Measurements from ENCODE around the gene STAT3. TPM values are rescaled to one million over a fixed set of nuclear protein-coding genes. Genes with fewer than 3 reads are reported as not detected.

The STAT3 gene
- total RNA-seq, 1 experiment from 2014 or later: 74.6 TPM

DNA sequence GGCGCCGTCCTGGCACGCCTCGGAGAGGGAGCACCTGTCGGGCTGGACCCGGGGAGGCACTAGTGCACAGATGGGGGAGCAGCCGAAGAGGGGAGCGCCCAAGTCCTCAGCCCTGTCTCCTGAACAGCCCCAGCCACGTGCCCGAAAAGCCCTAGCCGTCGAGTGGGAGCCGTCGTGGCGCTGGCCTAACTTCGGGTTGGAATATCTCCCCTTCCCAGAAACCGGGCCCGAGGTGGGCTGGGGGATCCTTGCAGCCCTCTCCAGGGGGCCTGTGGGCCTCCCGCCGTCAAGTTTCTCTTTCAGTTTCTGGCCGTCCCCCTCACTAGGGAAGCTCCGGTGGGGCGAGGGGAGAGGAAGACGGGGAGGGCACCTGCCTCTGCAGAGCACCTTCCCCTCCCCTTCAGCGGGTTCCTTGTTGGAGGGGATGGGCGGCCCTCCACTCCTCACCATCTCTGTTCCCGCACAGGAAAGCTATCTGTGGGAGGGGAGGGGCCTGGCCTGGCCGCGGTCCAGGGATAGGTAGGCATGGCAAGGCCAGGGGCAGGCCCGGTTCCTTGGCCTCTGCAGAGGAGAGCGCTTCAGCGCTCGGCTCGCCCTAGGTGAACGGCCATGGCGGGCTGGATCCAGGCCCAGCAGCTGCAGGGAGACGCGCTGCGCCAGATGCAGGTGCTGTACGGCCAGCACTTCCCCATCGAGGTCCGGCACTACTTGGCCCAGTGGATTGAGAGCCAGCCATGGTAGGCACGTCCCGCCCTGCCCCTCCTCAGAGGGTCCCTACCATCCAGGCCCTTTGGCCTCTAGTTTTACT is 99.2 kb downstream of the STAT3 start:
- Histone ChIP-seq H3K4me3 (no peak overlapping the region), H3K9me3 (ENCODE audit: insufficient read depth, low read depth) (no peaks in the 10 kb centered on the region), H3F3A (ENCODE audit: insufficient read depth, low read depth) (no peaks in the 10 kb centered on the region), H3K36me3 (ENCODE audit: low read depth) (no peaks in the 10 kb centered on the region), H3K4me1 (replicated peaks; ENCODE audit: insufficient read depth) (no peaks in the 10 kb centered on the region), H2AFZ (no peak overlapping the region), H3K9me2 (ENCODE audit: insufficient read depth) (no peaks in the 10 kb centered on the region), H3K79me2 (ENCODE audit: low read depth) (no peaks in the 10 kb centered on the region), H3K4me2 (peak overlapping the region; percentile 70; the same call in 1 of the 2 replicates), H3K27me3 (ENCODE audit: insufficient read depth, low read depth) (peaks cover 29% of the 10 kb centered on the region), H4K20me1 (ENCODE audit: insufficient read depth) (no peaks in the 10 kb centered on the region), H3K27ac (no peak overlapping the region)
- POLR2A ChIA-PET (ENCODE audit: unreplicated experiment): interaction anchor here (1.0 kb wide), 1 partner anchor 135 kb away, joined by 3 read pairs; no protein-coding TSS in a partner anchor
- TF ChIP-seq, protein P1, sequence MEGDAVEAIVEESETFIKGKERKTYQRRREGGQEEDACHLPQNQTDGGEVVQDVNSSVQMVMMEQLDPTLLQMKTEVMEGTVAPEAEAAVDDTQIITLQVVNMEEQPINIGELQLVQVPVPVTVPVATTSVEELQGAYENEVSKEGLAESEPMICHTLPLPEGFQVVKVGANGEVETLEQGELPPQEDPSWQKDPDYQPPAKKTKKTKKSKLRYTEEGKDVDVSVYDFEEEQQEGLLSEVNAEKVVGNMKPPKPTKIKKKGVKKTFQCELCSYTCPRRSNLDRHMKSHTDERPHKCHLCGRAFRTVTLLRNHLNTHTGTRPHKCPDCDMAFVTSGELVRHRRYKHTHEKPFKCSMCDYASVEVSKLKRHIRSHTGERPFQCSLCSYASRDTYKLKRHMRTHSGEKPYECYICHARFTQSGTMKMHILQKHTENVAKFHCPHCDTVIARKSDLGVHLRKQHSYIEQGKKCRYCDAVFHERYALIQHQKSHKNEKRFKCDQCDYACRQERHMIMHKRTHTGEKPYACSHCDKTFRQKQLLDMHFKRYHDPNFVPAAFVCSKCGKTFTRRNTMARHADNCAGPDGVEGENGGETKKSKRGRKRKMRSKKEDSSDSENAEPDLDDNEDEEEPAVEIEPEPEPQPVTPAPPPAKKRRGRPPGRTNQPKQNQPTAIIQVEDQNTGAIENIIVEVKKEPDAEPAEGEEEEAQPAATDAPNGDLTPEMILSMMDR (conservative IDR thresholded peaks at IDR 0.05): no peak
- no peak for TF ChIP-seq EZH2 (IDR thresholded peaks at IDR 0.05; ENCODE audit: low read depth)
- intact Hi-C loops (cut with micrococcal nuclease; ENCODE audit: unreplicated experiment): no loop called here
- BruUV-seq (replicated peaks): no TSS peak
- CTCF ChIA-PET: no interaction called here
- no peak for DNase-seq

DNA sequence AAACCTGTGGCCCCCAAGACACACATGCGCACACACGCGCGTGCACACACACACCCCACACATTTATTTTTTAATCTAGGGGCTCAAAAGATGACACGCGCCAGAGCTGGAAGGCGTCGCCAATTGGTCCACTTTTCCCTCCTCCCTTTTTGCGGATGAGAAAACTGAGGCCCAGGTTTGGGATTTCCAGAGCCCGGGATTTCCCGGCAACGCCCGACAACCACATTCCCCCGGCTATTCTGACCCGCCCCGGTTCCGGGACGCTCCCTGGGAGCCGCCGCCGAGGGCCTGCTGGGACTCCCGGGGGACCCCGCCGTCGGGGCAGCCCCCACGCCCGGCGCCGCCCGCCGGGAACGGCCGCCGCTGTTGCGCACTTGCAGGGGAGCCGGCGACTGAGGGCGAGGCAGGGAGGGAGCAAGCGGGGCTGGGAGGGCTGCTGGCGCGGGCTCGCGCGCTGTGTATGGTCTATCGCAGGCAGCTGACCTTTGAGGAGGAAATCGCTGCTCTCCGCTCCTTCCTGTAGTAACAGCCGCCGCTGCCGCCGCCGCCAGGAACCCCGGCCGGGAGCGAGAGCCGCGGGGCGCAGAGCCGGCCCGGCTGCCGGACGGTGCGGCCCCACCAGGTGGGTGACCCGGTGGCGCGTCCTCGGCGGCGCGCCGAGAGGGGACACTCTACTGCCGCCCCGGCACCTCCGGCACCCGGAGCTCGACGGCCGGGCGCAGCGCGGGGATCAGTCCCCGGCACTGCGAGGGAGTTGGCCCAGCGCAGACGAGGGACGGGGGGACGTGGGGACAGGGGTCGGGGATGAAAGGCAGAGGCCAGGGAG is 100.1 kb downstream of the STAT3 start, which contains the start of gene STAT5A:
Gene STAT5A, plus strand, starts transcription at position 522 of the 826 bp plus-strand sequence. CDS start 914 bp downstream, outside the sequence.
- POLR2A ChIA-PET (ENCODE audit: unreplicated experiment): interaction anchor here (0.6 to 1.0 kb wide), 2 partner anchors 135 to 1019 kb away, joined by 3 to 9 read pairs; no protein-coding TSS in a partner anchor
- H3F3A ChIP-seq (ENCODE audit: insufficient read depth, low read depth): no peaks in the 10 kb centered on the region
- CTCF ChIA-PET: no interaction called here
- H3K4me1 ChIP-seq (replicated peaks; ENCODE audit: insufficient read depth): no peaks in the 10 kb centered on the region
- peak within 1 kb of the TSS; percentile 48; the same call in 1 of the 2 replicates for H2AFZ ChIP-seq
- H4K20me1 ChIP-seq (ENCODE audit: insufficient read depth): no peaks in the 10 kb centered on the region
- H3K36me3 ChIP-seq (ENCODE audit: low read depth): no peaks in the 10 kb centered on the region
- peak within 1 kb of the TSS; percentile 53; the same call in 1 of the 2 replicates for H3K4me3 ChIP-seq
- peaks cover 29% of the 10 kb centered on the region for H3K27me3 ChIP-seq (ENCODE audit: insufficient read depth, low read depth)
- H3K79me2 ChIP-seq (ENCODE audit: low read depth): no peaks in the 10 kb centered on the region
- TF ChIP-seq EZH2 (IDR thresholded peaks at IDR 0.05; ENCODE audit: low read depth): no peak; the same call in 1 of the 2 replicates
- TF ChIP-seq, protein P1 (conservative IDR thresholded peaks at IDR 0.05): no peak
- no peak within 1 kb of the TSS for H3K27ac ChIP-seq
- peak; percentile 51 to 67 for DNase-seq
- no peaks in the 10 kb centered on the region for H3K9me3 ChIP-seq (ENCODE audit: insufficient read depth, low read depth)
- H3K9me2 ChIP-seq (ENCODE audit: insufficient read depth): no peaks in the 10 kb centered on the region
- intact Hi-C loops (cut with micrococcal nuclease; ENCODE audit: unreplicated experiment): no loop called here
- no TSS peak for BruUV-seq (replicated peaks)
- H3K4me2 ChIP-seq: peak within 1 kb of the TSS; percentile 70

DNA sequence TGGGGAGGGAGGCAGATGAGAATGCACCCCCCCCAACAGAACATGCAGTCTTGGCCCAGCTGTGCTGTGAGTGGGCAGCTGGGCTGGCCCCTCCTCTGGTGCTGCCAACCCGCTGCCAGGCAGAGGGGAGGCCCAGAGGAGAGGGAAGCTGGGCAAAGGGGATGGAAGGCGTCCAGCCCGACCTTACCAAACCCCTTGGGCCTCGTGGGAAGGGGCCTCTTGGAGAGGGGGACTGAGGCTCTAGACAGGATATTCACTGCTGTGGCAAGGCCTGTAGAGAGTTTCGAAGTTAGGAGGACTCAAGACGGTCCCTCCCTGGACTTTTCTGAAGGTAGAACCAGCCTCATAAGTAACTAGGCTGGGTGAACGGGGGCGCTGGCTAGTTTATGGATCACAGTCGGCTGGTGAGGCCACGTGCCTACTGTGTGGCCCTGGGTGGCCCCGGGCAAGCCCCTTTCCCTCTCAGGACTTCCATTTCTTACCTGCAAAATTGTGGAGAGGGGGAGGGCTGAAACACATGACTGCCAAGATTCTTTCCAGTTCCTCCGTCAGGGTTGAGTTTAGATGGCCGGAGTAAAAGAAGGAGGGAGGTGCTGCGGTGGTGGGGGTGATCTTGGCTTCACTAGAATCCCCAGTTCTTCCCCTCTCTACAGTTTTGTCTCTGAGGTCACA is 100.8 kb downstream of the STAT3 start:
- POLR2A ChIA-PET (ENCODE audit: unreplicated experiment): interaction anchor here (0.7 kb wide), 1 partner anchor 152 kb away, joined by 9 read pairs; no protein-coding TSS in a partner anchor
- H3K4me2 ChIP-seq: peak overlapping the region; percentile 70
- DNase-seq: no peak
- no peaks in the 10 kb centered on the region for H3K4me1 ChIP-seq (replicated peaks; ENCODE audit: insufficient read depth)
- H3K27ac ChIP-seq: no peak overlapping the region
- CTCF ChIA-PET: no interaction called here
- H2AFZ ChIP-seq: no peak overlapping the region; the same call in 1 of the 2 replicates
- H3K79me2 ChIP-seq (ENCODE audit: low read depth): no peaks in the 10 kb centered on the region
- no peaks in the 10 kb centered on the region for H3K9me2 ChIP-seq (ENCODE audit: insufficient read depth)
- BruUV-seq (replicated peaks): TSS peak; percentile 67
- H3K36me3 ChIP-seq (ENCODE audit: low read depth): no peaks in the 10 kb centered on the region
- H3K9me3 ChIP-seq (ENCODE audit: insufficient read depth, low read depth): no peaks in the 10 kb centered on the region
- H3F3A ChIP-seq (ENCODE audit: insufficient read depth, low read depth): no peaks in the 10 kb centered on the region
- intact Hi-C loops (cut with micrococcal nuclease; ENCODE audit: unreplicated experiment): no loop called here
- no peaks in the 10 kb centered on the region for H4K20me1 ChIP-seq (ENCODE audit: insufficient read depth)
- peak overlapping the region; percentile 53; the same call in 1 of the 2 replicates for H3K4me3 ChIP-seq
- H3K27me3 ChIP-seq (ENCODE audit: insufficient read depth, low read depth): peaks cover 29% of the 10 kb centered on the region
- no peak for TF ChIP-seq EZH2 (IDR thresholded peaks at IDR 0.05; ENCODE audit: low read depth)
- TF ChIP-seq, protein P1 (conservative IDR thresholded peaks at IDR 0.05): no peak

Measured in PC-9 (cell line).